ENCODE data around the gene FRS3. TPM values are rescaled to one million over a fixed set of nuclear protein-coding genes. Genes with fewer than 3 reads are reported as not detected.

The FRS3 gene
- total RNA-seq, 6 experiments from 2014 or later: 0.68 to 3.0 (median 1.9) TPM

- Histone ChIP-seq H3K9me3 (no peaks in the 10 kb centered on the region), H3K27ac (no peak overlapping the region), H3K4me3 (no peak overlapping the region), H3K27me3 (no peaks in the 10 kb centered on the region), H3K36me3 (no peaks in the 10 kb centered on the region), H3K4me1 (no peaks in the 10 kb centered on the region)
- no peak for DNase-seq
- 88% methylated on average over 7 of the region's 7 CpGs for WGBS (ENCODE audit: insufficient coverage, low coverage, low lambda C conversion rate, missing lambda C conversion rate)
- ATAC-seq: no peak
- TF ChIP-seq POLR2A (IDR thresholded peaks at IDR 0.05) (no peak), CTCF (IDR thresholded peaks at IDR 0.05) (no peak)
- intact Hi-C loops (cut with DNase I): no loop called here
Observed at GRCh38 chr6:41726876-41727275, 52.8 kb downstream of the FRS3 start.

GRCh38 chr6:41724586-41725501 is 54.9 kb downstream of the FRS3 start:
- 57% methylated on average over 3 of the region's 13 CpGs for WGBS (ENCODE audit: insufficient coverage, low coverage, low lambda C conversion rate, missing lambda C conversion rate)

GRCh38 chr6:41724228-41724580 is 55.5 kb downstream of the FRS3 start:
- WGBS (ENCODE audit: insufficient coverage, low coverage, low lambda C conversion rate, missing lambda C conversion rate): 67% methylated on average over 5 of the region's 7 CpGs
- ATAC-seq (no peak), DNase-seq (no peak)
- TF ChIP-seq POLR2A (IDR thresholded peaks at IDR 0.05) (no peak), CTCF (IDR thresholded peaks at IDR 0.05) (no peak)
- H3K27ac ChIP-seq: no peak overlapping the region
- no peaks in the 10 kb centered on the region for H3K9me3 ChIP-seq
- no peaks in the 10 kb centered on the region for H3K36me3 ChIP-seq
- H3K4me3 ChIP-seq: no peak overlapping the region
- intact Hi-C loops (cut with DNase I): no loop called here
- H3K4me1 ChIP-seq: no peaks in the 10 kb centered on the region
- no peaks in the 10 kb centered on the region for H3K27me3 ChIP-seq

More at GRCh38 chr6:41724586-41725501, 54.9 kb downstream of the FRS3 start:
- TF ChIP-seq CTCF (IDR thresholded peaks at IDR 0.05) (no peak), POLR2A (IDR thresholded peaks at IDR 0.05) (no peak)
- H3K9me3 ChIP-seq: no peaks in the 10 kb centered on the region
- no peak overlapping the region for H3K4me3 ChIP-seq
- H3K4me1 ChIP-seq: no peaks in the 10 kb centered on the region
- no peak for DNase-seq
- no peaks in the 10 kb centered on the region for H3K36me3 ChIP-seq
- intact Hi-C loops (cut with DNase I): no loop called here
- ATAC-seq: no peak
- H3K27me3 ChIP-seq: no peaks in the 10 kb centered on the region
- no peak overlapping the region for H3K27ac ChIP-seq

GRCh38 chr6:41723530-41724227 is 56.0 kb downstream of the FRS3 start:
- no peaks in the 10 kb centered on the region for H3K27me3 ChIP-seq
- peak; percentile 74 to 83 (median 75) for DNase-seq
- no peaks in the 10 kb centered on the region for H3K36me3 ChIP-seq
- ATAC-seq: peak; percentile 72 to 87 (median 77)
- WGBS (ENCODE audit: insufficient coverage, low coverage, low lambda C conversion rate, missing lambda C conversion rate): 49% methylated on average over 6 of the region's 21 CpGs
- H3K4me3 ChIP-seq: no peak overlapping the region
- H3K4me1 ChIP-seq: no peaks in the 10 kb centered on the region
- intact Hi-C loops (cut with DNase I): no loop called here
- no peak for TF ChIP-seq POLR2A (IDR thresholded peaks at IDR 0.05)
- no peak for TF ChIP-seq CTCF (IDR thresholded peaks at IDR 0.05)
- peak overlapping the region in 2 of 3 donors; percentile 14 to 35 for H3K27ac ChIP-seq
- H3K9me3 ChIP-seq: no peaks in the 10 kb centered on the region
